ENCODE results near the gene AFF1. TPM values are rescaled to one million over a fixed set of nuclear protein-coding genes. Genes with fewer than 3 reads are reported as not detected.

The AFF1 gene
- total RNA-seq, 1 experiment from 2014 or later = 23.9 TPM

- no peaks in the 10 kb centered on the region for H3K27me3 ChIP-seq (ENCODE audit: control insufficient read depth, insufficient read depth, low read length)
- no peak for TF ChIP-seq POLR2AphosphoS5 (IDR thresholded peaks at IDR 0.05; ENCODE audit: low read depth, low read length)
- TF ChIP-seq CTCF (IDR thresholded peaks at IDR 0.05) = no peak
- H3K9me3 ChIP-seq (ENCODE audit: control insufficient read depth, insufficient read depth, low read depth, low read length) = no peaks in the 10 kb centered on the region
- H3K27ac ChIP-seq (ENCODE audit: low read length) = no peak overlapping the region
- ChIA-PET POLR2A (no interaction called here), CTCF (no interaction called here)
- no peak overlapping the region for H3K4me3 ChIP-seq (ENCODE audit: low read depth in 2 of 2, low read length in 2 of 2)
- intact Hi-C loops (cut with micrococcal nuclease; ENCODE audit: unreplicated experiment) = no loop called here
- ATAC-seq (no peak), DNase-seq (ENCODE audit: low read depth, low spot score) (no peak)
- H3K4me1 ChIP-seq (ENCODE audit: control insufficient read depth, insufficient read depth, low read length) = no peaks in the 10 kb centered on the region; the same call in 1 of the 2 replicates
- BruUV-seq (replicated peaks) = no TSS peak
- in situ Hi-C loops (cut with HindIII; ENCODE audit: low pct_unique_long_range_greater_than_20kb, low sequenced_read_pairs) = no loop called here
- H3K36me3 ChIP-seq (ENCODE audit: control insufficient read depth, insufficient read depth, low read length) = no peaks in the 10 kb centered on the region
Measured at GRCh38 chr4:87025614-87026041, 90.8 kb downstream of the AFF1 start.

GRCh38 chr4:87026800-87027495 is 92.1 kb downstream of the AFF1 start:
- intact Hi-C loops (cut with micrococcal nuclease; ENCODE audit: unreplicated experiment) = no loop called here
- H3K27ac ChIP-seq (ENCODE audit: low read length) = no peak overlapping the region
- ATAC-seq = no peak
- ChIA-PET CTCF (no interaction called here), POLR2A (no interaction called here)
- H3K4me3 ChIP-seq (ENCODE audit: low read depth in 2 of 2, low read length in 2 of 2) = no peak overlapping the region
- no peak for DNase-seq (ENCODE audit: low read depth, low spot score)
- H3K36me3 ChIP-seq (ENCODE audit: control insufficient read depth, insufficient read depth, low read length) = no peaks in the 10 kb centered on the region
- BruUV-seq (replicated peaks) = no TSS peak
- in situ Hi-C loops (cut with HindIII; ENCODE audit: low pct_unique_long_range_greater_than_20kb, low sequenced_read_pairs) = no loop called here
- H3K9me3 ChIP-seq (ENCODE audit: control insufficient read depth, insufficient read depth, low read depth, low read length) = no peaks in the 10 kb centered on the region
- no peaks in the 10 kb centered on the region; the same call in 1 of the 2 replicates for H3K4me1 ChIP-seq (ENCODE audit: control insufficient read depth, insufficient read depth, low read length)
- TF ChIP-seq REST (IDR thresholded peaks at IDR 0.05; ENCODE audit: insufficient read depth in 1 of 2, low read depth in 2 of 2, low read length in 1 of 2) = no peak
- no peak for TF ChIP-seq TCF7L2 (IDR thresholded peaks at IDR 0.05; ENCODE audit: low read depth, low read length)
- TF ChIP-seq SIN3A (IDR thresholded peaks at IDR 0.05; ENCODE audit: borderline replicate concordance, insufficient read depth, low read depth, low read length) = no peak
- no peak for TF ChIP-seq CTCF (IDR thresholded peaks at IDR 0.05)
- no peak for TF ChIP-seq POLR2AphosphoS5 (IDR thresholded peaks at IDR 0.05; ENCODE audit: low read depth, low read length)
- no peaks in the 10 kb centered on the region for H3K27me3 ChIP-seq (ENCODE audit: control insufficient read depth, insufficient read depth, low read length)

All from Panc1 (cell line).